ENCODE data around the gene MYO1B.

DNA sequence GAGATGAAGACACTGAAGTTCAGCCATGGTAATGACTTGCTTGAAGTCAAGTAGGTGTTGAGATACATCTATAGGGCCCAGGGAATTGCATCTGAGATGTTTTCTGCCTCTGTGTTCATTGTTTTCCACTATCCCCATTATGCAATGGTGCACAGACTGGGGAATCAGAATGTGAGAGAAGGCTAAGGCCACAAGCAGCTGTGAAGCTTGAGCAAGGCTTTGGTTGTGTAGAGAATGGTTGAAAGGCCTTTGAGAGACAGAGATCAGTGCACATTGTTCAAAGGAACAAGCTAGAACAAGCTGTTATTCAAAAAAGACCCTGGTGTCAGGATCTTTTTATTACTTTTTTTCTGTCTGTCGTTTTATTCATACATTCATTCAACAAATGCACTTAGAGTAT lies 82.3 kb downstream of the MYO1B start:
- no peak for TF ChIP-seq EZH2 (IDR thresholded peaks at IDR 0.05; ENCODE audit: borderline replicate concordance, low read depth, low read length, poor library complexity, severe bottlenecking)
- TF ChIP-seq, protein P1, sequence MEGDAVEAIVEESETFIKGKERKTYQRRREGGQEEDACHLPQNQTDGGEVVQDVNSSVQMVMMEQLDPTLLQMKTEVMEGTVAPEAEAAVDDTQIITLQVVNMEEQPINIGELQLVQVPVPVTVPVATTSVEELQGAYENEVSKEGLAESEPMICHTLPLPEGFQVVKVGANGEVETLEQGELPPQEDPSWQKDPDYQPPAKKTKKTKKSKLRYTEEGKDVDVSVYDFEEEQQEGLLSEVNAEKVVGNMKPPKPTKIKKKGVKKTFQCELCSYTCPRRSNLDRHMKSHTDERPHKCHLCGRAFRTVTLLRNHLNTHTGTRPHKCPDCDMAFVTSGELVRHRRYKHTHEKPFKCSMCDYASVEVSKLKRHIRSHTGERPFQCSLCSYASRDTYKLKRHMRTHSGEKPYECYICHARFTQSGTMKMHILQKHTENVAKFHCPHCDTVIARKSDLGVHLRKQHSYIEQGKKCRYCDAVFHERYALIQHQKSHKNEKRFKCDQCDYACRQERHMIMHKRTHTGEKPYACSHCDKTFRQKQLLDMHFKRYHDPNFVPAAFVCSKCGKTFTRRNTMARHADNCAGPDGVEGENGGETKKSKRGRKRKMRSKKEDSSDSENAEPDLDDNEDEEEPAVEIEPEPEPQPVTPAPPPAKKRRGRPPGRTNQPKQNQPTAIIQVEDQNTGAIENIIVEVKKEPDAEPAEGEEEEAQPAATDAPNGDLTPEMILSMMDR (conservative IDR thresholded peaks at IDR 0.05; ENCODE audit: low read depth, low read length), result no peak

Data from A673 (cell line).